ENCODE data around the gene VAT1. TPM values are rescaled to one million over a fixed set of nuclear protein-coding genes. Genes with fewer than 3 reads are reported as not detected.
"Not testable (repeated sequence)": the region's sequence is repeated elsewhere in the genome, so short reads cannot be mapped to it uniquely, and the experiment has no call there.

The VAT1 gene
- total RNA-seq, 2 donors from 2014 or later: 83.7 to 101 TPM

- no peak for ATAC-seq
- intact Hi-C loops (cut with DNase I): no loop called here
Observed at GRCh38 chr17:42975265-42975664, 46.9 kb downstream of the VAT1 start.

GRCh38 chr17:42973323-42973722 lies 48.9 kb downstream of the VAT1 start:
- intact Hi-C loops (cut with DNase I); DNase-seq; H3K27ac ChIP-seq; H3K9me3 ChIP-seq; H3K4me1 ChIP-seq; H3K4me3 ChIP-seq; H3K27me3 ChIP-seq; ATAC-seq; H3K36me3 ChIP-seq (replicated peaks in 1 of 2; ENCODE audit: insufficient read depth in 1 of 2, low read depth in 2 of 2): not testable (repeated sequence)
- 77% methylated on average over 5 of the region's 18 CpGs; no CpG with 5 or more reads in 1 of the 2 donors for WGBS, 2 donors

More at GRCh38 chr17:42975265-42975664, 46.9 kb downstream of the VAT1 start:
- Histone ChIP-seq H3K36me3 (replicated peaks in 1 of 2; ENCODE audit: insufficient read depth in 1 of 2, low read depth in 2 of 2) (no peaks in the 10 kb centered on the region), H3K27ac (no peak overlapping the region), H3K27me3 (no peaks in the 10 kb centered on the region), H3K4me3 (no peak overlapping the region), H3K9me3 (no peaks in the 10 kb centered on the region), H3K4me1 (peaks cover 11% of the 10 kb centered on the region)
- WGBS, 2 donors: 37 to 52% methylated on average over 2 of the region's 2 CpGs
- TF ChIP-seq CTCF (IDR thresholded peaks at IDR 0.05) (no peak), POLR2A (IDR thresholded peaks at IDR 0.05) (no peak)
- no peak for DNase-seq

- no peak for ATAC-seq
- Histone ChIP-seq H3K27me3 (no peaks in the 10 kb centered on the region), H3K27ac (no peak overlapping the region), H3K9me3 (no peaks in the 10 kb centered on the region), H3K36me3 (replicated peaks in 1 of 2; ENCODE audit: insufficient read depth in 1 of 2, low read depth in 2 of 2) (no peaks in the 10 kb centered on the region), H3K4me1 (no peaks in the 10 kb centered on the region), H3K4me3 (no peak overlapping the region)
- WGBS, 2 donors: 71 to 75% methylated on average over 5 of the region's 5 CpGs
- intact Hi-C loops (cut with DNase I): no loop called here
- no peak for DNase-seq
- TF ChIP-seq POLR2A (IDR thresholded peaks at IDR 0.05) (no peak), CTCF (IDR thresholded peaks at IDR 0.05) (no peak)
Observed at GRCh38 chr17:42971589-42971988, 50.6 kb downstream of the VAT1 start.

- no peak for ATAC-seq
- no peak for DNase-seq
- H3K4me1 ChIP-seq: no peaks in the 10 kb centered on the region
- no peak for TF ChIP-seq CTCF (IDR thresholded peaks at IDR 0.05)
- no peak for TF ChIP-seq POLR2A (IDR thresholded peaks at IDR 0.05)
- H3K27ac ChIP-seq: no peak overlapping the region
- H3K9me3 ChIP-seq: no peaks in the 10 kb centered on the region
- H3K4me3 ChIP-seq: no peak overlapping the region
- 28 to 39% methylated on average over 4 to 5 of the region's 5 CpGs for WGBS, 2 donors
- intact Hi-C loops (cut with DNase I): no loop called here
- no peaks in the 10 kb centered on the region for H3K27me3 ChIP-seq
- no peaks in the 10 kb centered on the region for H3K36me3 ChIP-seq (replicated peaks in 1 of 2; ENCODE audit: insufficient read depth in 1 of 2, low read depth in 2 of 2)
Observed at GRCh38 chr17:42969001-42969581, 53.1 kb downstream of the VAT1 start.

GRCh38 chr17:42967925-42968324 lies 54.3 kb downstream of the VAT1 start:
- 64 to 71% methylated on average over 1 of the region's 1 CpG for WGBS, 2 donors
- no peaks in the 10 kb centered on the region for H3K27me3 ChIP-seq
- no peak overlapping the region for H3K4me3 ChIP-seq
- intact Hi-C loops (cut with DNase I): no loop called here
- H3K9me3 ChIP-seq: no peaks in the 10 kb centered on the region
- H3K27ac ChIP-seq: no peak overlapping the region
- H3K4me1 ChIP-seq: peaks cover 8% of the 10 kb centered on the region
- DNase-seq (no peak), ATAC-seq (no peak)
- no peak for TF ChIP-seq POLR2A (IDR thresholded peaks at IDR 0.05)
- no peak for TF ChIP-seq CTCF (IDR thresholded peaks at IDR 0.05)
- H3K36me3 ChIP-seq (replicated peaks in 1 of 2; ENCODE audit: insufficient read depth in 1 of 2, low read depth in 2 of 2): no peaks in the 10 kb centered on the region

Other genes with a start within 250 kb of the VAT1 start
- gene VPS25, start 248.9 kb downstream of the VAT1 start, total RNA-seq: 10 to 100 TPM; 17.8 to 23.9 TPM
- under 1 TPM in 1 of 2 donors, not detected in 1; 0.26 TPM for gene WNK4, start 241.8 kb downstream of the VAT1 start, total RNA-seq
- 10 to 100 TPM; 69.2 to 72.4 TPM for gene COA3, start 223.7 kb downstream of the VAT1 start, total RNA-seq
- not detected for gene CNTD1, start 223.5 kb downstream of the VAT1 start, total RNA-seq
- gene BECN1, start 198.1 kb downstream of the VAT1 start, total RNA-seq: 10 to 100 TPM; 50.4 to 65.1 TPM
- gene PSME3, start 189.0 kb downstream of the VAT1 start, total RNA-seq: 10 to 100 TPM; 41.2 to 51.6 TPM
- 1 to 10 TPM; 1.0 to 3.0 TPM for gene AOC2, start 177.8 kb downstream of the VAT1 start, total RNA-seq
- 10 to 100 TPM in 1 of 2 donors, 1 to 10 TPM in 1; 6.5 to 55.7 TPM for gene AOC3, start 171.2 kb downstream of the VAT1 start, total RNA-seq
- 1 to 10 TPM in 1 of 2 donors, not detected in 1; 2.6 TPM for gene G6PC1, start 121.6 kb downstream of the VAT1 start, total RNA-seq
- 10 to 100 TPM; 44.5 to 51.9 TPM for gene AARSD1, start 57.9 kb downstream of the VAT1 start, total RNA-seq
- gene PTGES3L, start 42.3 kb downstream of the VAT1 start, total RNA-seq: under 1 TPM in 1 of 2 donors, not detected in 1; 0.52 TPM
- gene RUNDC1, start 41.8 kb downstream of the VAT1 start, total RNA-seq: 10 to 100 TPM; 17.1 to 37.6 TPM
- gene RPL27, start 24.0 kb downstream of the VAT1 start, total RNA-seq: 100 to 1,000 TPM; 406 to 507 TPM
- gene IFI35, start 15.6 kb downstream of the VAT1 start, total RNA-seq: 10 to 100 TPM; 16.2 to 19.5 TPM
- gene RND2, start 2.8 kb upstream of the VAT1 start, total RNA-seq: under 1 TPM; 0.33 to 0.52 TPM
- gene BRCA1, start 103.0 kb upstream of the VAT1 start, total RNA-seq: 1 to 10 TPM; 2.6 to 7.6 TPM
- 10 to 100 TPM; 16.2 to 41.0 TPM for gene NBR1, start 148.8 kb upstream of the VAT1 start, total RNA-seq
- 1 to 10 TPM; 4.9 to 6.9 TPM for gene TMEM106A, start 189.5 kb upstream of the VAT1 start, total RNA-seq
- not detected for gene CCDC200, start 206.2 kb upstream of the VAT1 start, total RNA-seq
- not detected for gene RNU2-1, start 211.6 kb upstream of the VAT1 start, total RNA-seq